Natural killer cell treated with Interleukin-12 subunit alpha and Interleukin-12 subunit beta and Interleukin-15 and Interleukin-18, amount 100 ng/mL, for 72 hours (primary cell): ENCODE data around the gene PCBP4. TPM values are rescaled to one million over a fixed set of nuclear protein-coding genes. Genes with fewer than 3 reads are reported as not detected.

Source experiments
- ATAC-seq, 2 donors: fragments of 150-1000 bp; cut with Tn5 transposase in 1 of 2; sonication (Bioruptor Pico), chemical (Tn5 transposase) in 1 of 2; 2 replicates each; pipeline ENCODE4 v1.10.0; 2021
- DNase-seq: peaks from one replicate; pipeline ENCODE4 v3.0.0; 2022; ENCODE audit warnings: low spot score
- H3K27ac Mint-ChIP-seq, 2 donors: 1 replicate in 1 of 2; 2 replicates in 1 of 2; pipeline ENCODE4 v1.8.0; 2022; ENCODE audit warnings: mixed read lengths in 2 of 2, mild to moderate bottlenecking in 1 of 2, moderate library complexity in 1 of 2
- H3K27me3 Mint-ChIP-seq, 2 donors: 1 replicate in 1 of 2; 2 replicates in 1 of 2; pipeline ENCODE4 v1.8.0; 2022; ENCODE audit warnings: mixed read lengths in 2 of 2
- H3K36me3 Mint-ChIP-seq: one replicate; pipeline ENCODE4 v1.8.0; 2022; ENCODE audit warnings: mixed read lengths
- H3K4me1 Mint-ChIP-seq, 2 donors: 1 replicate in 1 of 2; 2 replicates in 1 of 2; pipeline ENCODE4 v1.8.0; 2022; ENCODE audit warnings: low read depth in 2 of 2, mixed read lengths in 2 of 2, mild to moderate bottlenecking in 1 of 2
- H3K4me3 Mint-ChIP-seq: one replicate; pipeline ENCODE4 v1.8.0; 2022; ENCODE audit warnings: mixed read lengths
- H3K9me3 Mint-ChIP-seq: 2 replicates; pipeline ENCODE4 v1.8.0; 2022; ENCODE audit warnings: mixed read lengths
- total RNA-seq, 2 donors: library from RNA; stranded (reverse); gene quantifications; one replicate each; pipeline ENCODE4 v1.2.3, GENCODE V29; 2022

PCBP4 gene
- total RNA-seq, 2 donors from 2014 or later: 7.9 to 8.4 TPM

- peak overlapping the region; percentile 96 for H3K4me3 Mint-ChIP-seq
- DNase-seq (no peak), ATAC-seq (peak; percentile 30 to 34)
- no peaks in the 10 kb centered on the region for H3K36me3 Mint-ChIP-seq
- no peaks in the 10 kb centered on the region for H3K9me3 Mint-ChIP-seq
- no peaks in the 10 kb centered on the region for H3K27me3 Mint-ChIP-seq
- H3K27ac Mint-ChIP-seq: peak overlapping the region; percentile 64 to 93
- H3K4me1 Mint-ChIP-seq: peaks cover 27 to 28% of the 10 kb centered on the region in 2 donors
These were observed 7.2 kb upstream of the PCBP4 start for GRCh38 chr3:51974277-51974962.

GRCh38 chr3:51971350-51971749, 4.1 kb upstream of the PCBP4 start:
- ATAC-seq (no peak), DNase-seq (no peak)
- H3K9me3 Mint-ChIP-seq: no peaks in the 10 kb centered on the region
- no peaks in the 10 kb centered on the region for H3K36me3 Mint-ChIP-seq
- H3K4me1 Mint-ChIP-seq: peaks cover 19 to 24% of the 10 kb centered on the region in 2 donors
- H3K4me3 Mint-ChIP-seq: no peak overlapping the region
- H3K27ac Mint-ChIP-seq: no peak overlapping the region
- H3K27me3 Mint-ChIP-seq: no peaks in the 10 kb centered on the region

GRCh38 chr3:51970606-51971300, 3.5 kb upstream of the PCBP4 start:
- H3K27me3 Mint-ChIP-seq: no peaks in the 10 kb centered on the region
- no peaks in the 10 kb centered on the region for H3K9me3 Mint-ChIP-seq
- no peak overlapping the region for H3K4me3 Mint-ChIP-seq
- peaks cover 20 to 24% of the 10 kb centered on the region in 2 donors for H3K4me1 Mint-ChIP-seq
- ATAC-seq (no peak), DNase-seq (no peak)
- H3K36me3 Mint-ChIP-seq: no peaks in the 10 kb centered on the region
- H3K27ac Mint-ChIP-seq: no peak overlapping the region

GRCh38 chr3:51969841-51970240, 2.6 kb upstream of the PCBP4 start:
- Mint-ChIP-seq H3K27me3 (peaks cover 0 to 5% of the 10 kb centered on the region in 2 donors), H3K36me3 (no peaks in the 10 kb centered on the region), H3K4me1 (peaks cover 17 to 21% of the 10 kb centered on the region in 2 donors), H3K9me3 (no peaks in the 10 kb centered on the region), H3K4me3 (no peak overlapping the region), H3K27ac (no peak overlapping the region)
- DNase-seq: no peak
- no peak for ATAC-seq

GRCh38 chr3:51968883-51969678, 1.8 kb upstream of the PCBP4 start:
- Mint-ChIP-seq H3K4me1 (peaks cover 14 to 18% of the 10 kb centered on the region in 2 donors), H3K27ac (no peak overlapping the region), H3K4me3 (no peak overlapping the region), H3K36me3 (no peaks in the 10 kb centered on the region), H3K9me3 (no peaks in the 10 kb centered on the region), H3K27me3 (peaks cover 0 to 8% of the 10 kb centered on the region in 2 donors)
- DNase-seq (no peak), ATAC-seq (no peak)

GRCh38 chr3:51968170-51968775, 1.0 kb upstream of the PCBP4 start:
- DNase-seq (no peak), ATAC-seq (no peak)
- H3K27ac Mint-ChIP-seq: no peak overlapping the region
- peak overlapping the region; percentile 76 for H3K4me3 Mint-ChIP-seq
- no peaks in the 10 kb centered on the region for H3K36me3 Mint-ChIP-seq
- H3K9me3 Mint-ChIP-seq: no peaks in the 10 kb centered on the region
- peaks cover 0 to 8% of the 10 kb centered on the region in 2 donors for H3K27me3 Mint-ChIP-seq
- peaks cover 8 to 11% of the 10 kb centered on the region in 2 donors for H3K4me1 Mint-ChIP-seq

- H3K36me3 Mint-ChIP-seq: no peaks in the 10 kb centered on the region
- peaks cover 0 to 8% of the 10 kb centered on the region in 2 donors for H3K27me3 Mint-ChIP-seq
- H3K4me1 Mint-ChIP-seq: peaks cover 8 to 11% of the 10 kb centered on the region in 2 donors
- peak overlapping the region; percentile 47 to 50 for H3K27ac Mint-ChIP-seq
- no peak for DNase-seq
- H3K4me3 Mint-ChIP-seq: peak overlapping the region; percentile 79
- ATAC-seq: peak in 1 of 2 donors; percentile 75
- H3K9me3 Mint-ChIP-seq: no peaks in the 10 kb centered on the region
These were observed 301 bp downstream of the PCBP4 start for GRCh38 chr3:51966922-51967383.

GRCh38 chr3:51966486-51966885, 768 bp downstream of the PCBP4 start:
- ATAC-seq: no peak
- Mint-ChIP-seq H3K36me3 (no peaks in the 10 kb centered on the region), H3K27ac (peak overlapping the region; percentile 47 to 50)

GRCh38 chr3:51966016-51966415, 1.2 kb downstream of the PCBP4 start:
- H3K27me3 Mint-ChIP-seq: peaks cover 0 to 8% of the 10 kb centered on the region in 2 donors

More at GRCh38 chr3:51966486-51966885, 768 bp downstream of the PCBP4 start:
- no peak for DNase-seq
- peaks cover 0 to 8% of the 10 kb centered on the region in 2 donors for H3K27me3 Mint-ChIP-seq
- H3K4me3 Mint-ChIP-seq: peak overlapping the region; percentile 79
- no peaks in the 10 kb centered on the region for H3K9me3 Mint-ChIP-seq
- peaks cover 8 to 11% of the 10 kb centered on the region in 2 donors for H3K4me1 Mint-ChIP-seq

GRCh38 chr3:51964521-51964920, 2.7 kb downstream of the PCBP4 start:
- Mint-ChIP-seq H3K27me3 (peaks cover 0 to 8% of the 10 kb centered on the region in 2 donors), H3K27ac (no peak overlapping the region), H3K36me3 (no peaks in the 10 kb centered on the region), H3K4me1 (peaks cover 8 to 11% of the 10 kb centered on the region in 2 donors), H3K9me3 (no peaks in the 10 kb centered on the region), H3K4me3 (no peak overlapping the region)
- DNase-seq: no peak
- ATAC-seq: no peak

More at GRCh38 chr3:51966016-51966415, 1.2 kb downstream of the PCBP4 start:
- Mint-ChIP-seq H3K4me1 (peaks cover 8 to 11% of the 10 kb centered on the region in 2 donors), H3K27ac (peak overlapping the region in 1 of 2 donors; percentile 50), H3K36me3 (no peaks in the 10 kb centered on the region), H3K4me3 (peak overlapping the region; percentile 79), H3K9me3 (no peaks in the 10 kb centered on the region)
- no peak for DNase-seq
- ATAC-seq: no peak

GRCh38 chr3:51963951-51964451, 3.3 kb downstream of the PCBP4 start:
- Mint-ChIP-seq H3K9me3 (no peaks in the 10 kb centered on the region), H3K4me3 (no peak overlapping the region), H3K27ac (no peak overlapping the region), H3K27me3 (peaks cover 0 to 8% of the 10 kb centered on the region in 2 donors), H3K36me3 (no peaks in the 10 kb centered on the region), H3K4me1 (peaks cover 8 to 11% of the 10 kb centered on the region in 2 donors)
- no peak for ATAC-seq
- no peak for DNase-seq

GRCh38 chr3:51962854-51963530, 4.3 kb downstream of the PCBP4 start:
- ATAC-seq: no peak
- DNase-seq: no peak
- H3K4me3 Mint-ChIP-seq: no peak overlapping the region
- H3K27me3 Mint-ChIP-seq: peaks cover 0 to 12% of the 10 kb centered on the region in 2 donors
- no peaks in the 10 kb centered on the region for H3K36me3 Mint-ChIP-seq
- H3K27ac Mint-ChIP-seq: no peak overlapping the region
- H3K4me1 Mint-ChIP-seq: peaks cover 8 to 11% of the 10 kb centered on the region in 2 donors
- no peaks in the 10 kb centered on the region for H3K9me3 Mint-ChIP-seq
